Muscle layer of duodenum (tissue), 2 donors: ENCODE results near the gene NDUFV2.
A peak's percentile ranks its signal among the peaks of the same experiment; 100 is the strongest.

Source experiments
- H3K27ac ChIP-seq: one replicate; pipeline ENCODE4 v1.7.0; 2013; ENCODE audit warnings: mild to moderate bottlenecking, low read length
- H3K27me3 ChIP-seq: one replicate; pipeline ENCODE4 v1.7.0; 2013; ENCODE audit warnings: low read depth, mild to moderate bottlenecking, control low read depth, low read length
- H3K36me3 ChIP-seq, 2 donors: one replicate each; pipeline ENCODE4 v1.7.0; 2013; ENCODE audit warnings: low read length in 2 of 2, control low read depth in 1 of 2, mild to moderate bottlenecking in 1 of 2; ENCODE audit not compliant: insufficient read depth in 2 of 2, control insufficient read depth in 1 of 2
- H3K4me1 ChIP-seq, 2 donors: one replicate each; pipeline ENCODE4 v1.7.0; 2013; ENCODE audit warnings: low read length in 2 of 2, mild to moderate bottlenecking in 2 of 2, control low read depth in 1 of 2, moderate library complexity in 1 of 2; ENCODE audit not compliant: insufficient read depth in 2 of 2, control insufficient read depth in 1 of 2
- H3K4me3 ChIP-seq, 2 donors: one replicate each; pipeline ENCODE4 v1.7.0; 2013; ENCODE audit warnings: low read length in 2 of 2, low read depth in 1 of 2, mild to moderate bottlenecking in 1 of 2
- H3K9me3 ChIP-seq, 2 donors: one replicate each; pipeline ENCODE4 v1.7.0; 2013; ENCODE audit warnings: low read length in 2 of 2, control low read depth in 1 of 2, mild to moderate bottlenecking in 1 of 2; ENCODE audit not compliant: control insufficient read depth in 1 of 2
- donor health status: healthy.

NDUFV2 gene

DNA sequence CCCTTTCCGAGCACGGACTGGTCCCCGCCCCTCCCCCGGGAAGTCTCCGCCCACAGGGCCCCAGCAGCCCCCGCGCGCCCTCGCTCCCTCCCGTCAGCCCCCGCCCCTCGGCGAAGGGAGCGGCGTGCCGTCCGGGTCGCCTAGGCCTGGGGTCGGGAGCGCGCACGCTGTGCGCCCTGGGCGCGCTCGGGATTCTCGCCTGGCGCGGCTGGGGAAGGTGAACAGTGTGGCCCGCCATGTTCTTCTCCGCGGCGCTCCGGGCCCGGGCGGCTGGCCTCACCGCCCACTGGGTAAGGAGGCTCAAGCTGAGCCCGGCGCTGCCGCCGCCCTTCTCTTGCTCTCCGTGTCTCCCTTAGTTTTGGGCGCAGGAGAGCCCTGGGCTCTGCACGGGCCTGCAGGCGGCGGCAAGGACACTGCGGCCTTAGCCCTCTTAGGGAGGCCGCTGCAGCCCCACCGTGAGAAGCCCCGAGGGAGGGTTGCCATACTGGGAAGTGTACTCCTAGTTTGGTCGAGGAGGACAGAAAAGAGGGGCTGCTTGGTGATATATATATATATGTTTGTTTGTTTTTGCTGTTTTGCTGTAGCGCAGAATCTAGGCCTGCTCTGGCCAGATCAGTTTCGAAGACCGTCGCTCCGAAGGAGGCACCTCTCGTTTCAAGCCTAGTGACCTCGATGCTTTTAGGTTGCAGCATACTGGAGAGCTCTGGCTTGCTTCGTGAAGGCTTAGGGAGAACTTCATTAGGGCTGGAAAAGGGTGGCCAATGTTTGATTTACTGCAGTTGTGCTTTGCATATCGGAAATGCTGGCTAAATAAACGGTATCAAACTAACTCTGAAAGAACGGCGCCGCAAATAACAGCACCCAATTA is at the start of gene NDUFV2:
NDUFV2 (plus strand) TSS at position 192 of the 868 bp plus-strand sequence; CDS start at position 237, 45 bp downstream.
- H3K9me3 ChIP-seq: no peaks in the 10 kb centered on the region
- peaks cover 13 to 35% of the 10 kb centered on the region in 2 donors for H3K4me1 ChIP-seq

GRCh38 chr18:9053814-9054213 is 48.7 kb upstream of the NDUFV2 start:
- Histone ChIP-seq H3K27me3 (no peaks in the 10 kb centered on the region), H3K4me1 (peaks cover 0 to 6% of the 10 kb centered on the region in 2 donors), H3K27ac (no peak overlapping the region), H3K9me3 (peaks cover 0 to 5% of the 10 kb centered on the region in 2 donors), H3K4me3 (no peak overlapping the region), H3K36me3 (no peaks in the 10 kb centered on the region)

More for the DNA sequence above, at the start of gene NDUFV2:
- peak within 1 kb of the TSS; percentile 98 for H3K27ac ChIP-seq
- H3K4me3 ChIP-seq: peak within 1 kb of the TSS; percentile 84
- H3K36me3 ChIP-seq: no peaks in the 10 kb centered on the region
- H3K27me3 ChIP-seq: no peaks in the 10 kb centered on the region

DNA sequence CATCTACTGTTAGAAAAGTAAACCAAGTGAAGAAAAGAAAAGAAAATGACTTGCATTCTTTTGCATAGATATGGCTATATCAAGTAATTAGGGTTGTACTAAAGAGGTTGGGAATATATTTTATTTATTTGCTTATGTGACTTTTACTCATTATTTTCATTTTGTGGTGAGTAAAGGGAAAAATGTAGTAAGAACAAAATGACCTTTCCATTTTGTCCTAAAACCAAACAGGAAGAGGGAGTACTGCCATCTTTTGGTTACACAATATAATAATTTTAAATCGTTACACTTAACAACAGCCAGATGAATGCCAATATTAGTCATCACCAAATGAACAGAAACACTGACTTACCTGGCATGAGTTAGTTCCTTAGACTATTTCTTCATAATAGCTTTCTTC is 47.3 kb upstream of the NDUFV2 start:
- H3K27ac ChIP-seq: no peak overlapping the region
- peaks cover 0 to 6% of the 10 kb centered on the region in 2 donors for H3K4me1 ChIP-seq
- no peak overlapping the region for H3K4me3 ChIP-seq

GRCh38 chr18:9055626-9056025 is 46.9 kb upstream of the NDUFV2 start:
- Histone ChIP-seq H3K9me3 (no peaks in the 10 kb centered on the region), H3K27ac (peak overlapping the region; percentile 16), H3K27me3 (no peaks in the 10 kb centered on the region), H3K36me3 (no peaks in the 10 kb centered on the region), H3K4me1 (peaks cover 0 to 6% of the 10 kb centered on the region in 2 donors), H3K4me3 (no peak overlapping the region)

More for the DNA sequence above, 47.3 kb upstream of the NDUFV2 start:
- Histone ChIP-seq H3K9me3 (no peaks in the 10 kb centered on the region), H3K27me3 (no peaks in the 10 kb centered on the region), H3K36me3 (no peaks in the 10 kb centered on the region)

DNA sequence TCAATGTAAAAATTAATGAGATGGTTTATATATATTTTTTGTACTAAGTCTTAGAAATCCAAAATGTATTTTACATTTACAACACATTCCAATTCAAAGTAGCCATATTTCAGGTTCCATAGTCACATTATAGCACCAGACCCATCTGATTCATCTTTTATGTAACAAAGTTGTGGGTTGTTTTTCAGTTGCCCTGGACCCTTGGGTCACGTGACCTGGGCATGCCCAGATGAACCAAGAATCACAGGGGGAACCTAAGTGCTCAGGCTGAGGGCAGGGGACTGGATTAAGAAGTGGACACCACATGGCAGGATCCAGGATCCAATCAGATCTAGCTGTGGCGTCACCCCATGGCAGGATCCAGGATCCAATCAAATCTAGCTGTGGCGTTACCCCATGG is 44.9 kb upstream of the NDUFV2 start:
- H3K27ac ChIP-seq: no peak overlapping the region
- H3K4me1 ChIP-seq: peaks cover 0 to 6% of the 10 kb centered on the region in 2 donors
- H3K4me3 ChIP-seq: no peak overlapping the region
- no peaks in the 10 kb centered on the region for H3K36me3 ChIP-seq
- no peaks in the 10 kb centered on the region for H3K27me3 ChIP-seq
- no peaks in the 10 kb centered on the region for H3K9me3 ChIP-seq

- Histone ChIP-seq H3K27ac (no peak overlapping the region), H3K36me3 (no peaks in the 10 kb centered on the region), H3K4me1 (peaks cover 0 to 6% of the 10 kb centered on the region in 2 donors), H3K9me3 (no peaks in the 10 kb centered on the region), H3K4me3 (no peak overlapping the region), H3K27me3 (no peaks in the 10 kb centered on the region)
Measured at GRCh38 chr18:9058406-9058805, 44.1 kb upstream of the NDUFV2 start.

GRCh38 chr18:9062418-9062751 is 40.1 kb upstream of the NDUFV2 start:
- no peaks in the 10 kb centered on the region for H3K4me1 ChIP-seq
- H3K36me3 ChIP-seq: no peaks in the 10 kb centered on the region
- no peak overlapping the region for H3K4me3 ChIP-seq
- H3K27ac ChIP-seq: no peak overlapping the region
- no peaks in the 10 kb centered on the region for H3K27me3 ChIP-seq
- no peaks in the 10 kb centered on the region for H3K9me3 ChIP-seq

DNA sequence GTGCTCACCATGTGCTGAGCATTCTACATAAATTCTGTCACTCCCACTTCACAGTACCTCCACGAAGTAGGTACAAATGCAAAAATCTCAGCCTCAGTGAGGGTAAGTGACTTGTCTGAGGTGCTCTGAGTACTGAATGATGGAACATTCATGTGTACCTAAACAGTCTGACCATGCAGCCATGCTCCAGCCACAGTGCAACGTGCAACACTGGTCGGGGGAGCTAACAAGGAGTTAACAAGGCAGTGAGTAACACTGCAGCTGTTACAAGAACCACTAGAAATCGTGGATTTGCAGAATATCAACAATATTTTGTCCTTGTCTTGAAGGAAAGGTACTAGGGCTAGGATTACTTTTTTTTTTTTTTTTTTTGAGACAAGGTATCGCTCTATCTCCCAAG is 36.6 kb upstream of the NDUFV2 start:
- Histone ChIP-seq H3K4me3 (no peak overlapping the region), H3K9me3 (no peaks in the 10 kb centered on the region), H3K36me3 (no peaks in the 10 kb centered on the region), H3K27me3 (no peaks in the 10 kb centered on the region), H3K27ac (no peak overlapping the region), H3K4me1 (no peaks in the 10 kb centered on the region)

GRCh38 chr18:9066358-9066757 is 36.1 kb upstream of the NDUFV2 start:
- Histone ChIP-seq H3K4me1 (no peaks in the 10 kb centered on the region), H3K27ac (no peak overlapping the region), H3K27me3 (no peaks in the 10 kb centered on the region), H3K9me3 (no peaks in the 10 kb centered on the region), H3K36me3 (no peaks in the 10 kb centered on the region), H3K4me3 (no peak overlapping the region)

DNA sequence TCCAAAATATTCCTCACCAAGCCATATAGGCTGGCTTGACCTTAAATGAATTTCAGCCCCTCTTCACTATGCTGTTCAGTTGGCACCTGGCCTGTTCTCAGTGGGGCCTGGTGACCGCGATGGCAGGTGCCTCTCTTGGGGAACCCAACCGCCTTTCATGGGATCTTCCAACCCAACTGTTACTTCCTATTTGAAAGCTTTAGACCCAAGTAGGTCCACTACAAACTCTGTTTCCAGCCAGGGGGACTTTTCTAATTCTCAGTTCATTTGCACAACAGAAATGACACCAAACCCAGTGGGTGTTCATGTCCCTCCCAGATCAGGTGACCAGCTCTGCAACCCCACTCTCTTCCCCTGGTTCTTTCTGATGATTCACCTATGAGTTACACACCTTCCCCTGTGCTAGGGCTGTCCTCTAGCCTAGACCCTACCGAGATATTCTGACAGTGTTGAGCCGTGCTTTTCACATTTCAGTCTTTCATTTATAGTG is 35.6 kb upstream of the NDUFV2 start:
- Histone ChIP-seq H3K4me3 (no peak overlapping the region), H3K36me3 (no peaks in the 10 kb centered on the region), H3K27ac (no peak overlapping the region), H3K9me3 (no peaks in the 10 kb centered on the region), H3K27me3 (no peaks in the 10 kb centered on the region), H3K4me1 (no peaks in the 10 kb centered on the region)

GRCh38 chr18:9067823-9068222 is 34.7 kb upstream of the NDUFV2 start:
- H3K4me1 ChIP-seq: no peaks in the 10 kb centered on the region
- H3K4me3 ChIP-seq: no peak overlapping the region
- no peaks in the 10 kb centered on the region for H3K9me3 ChIP-seq
- H3K36me3 ChIP-seq: no peaks in the 10 kb centered on the region
- no peaks in the 10 kb centered on the region for H3K27me3 ChIP-seq
- no peak overlapping the region for H3K27ac ChIP-seq

GRCh38 chr18:9068346-9068745 is 34.2 kb upstream of the NDUFV2 start:
- Histone ChIP-seq H3K36me3 (no peaks in the 10 kb centered on the region), H3K4me3 (no peak overlapping the region), H3K9me3 (no peaks in the 10 kb centered on the region), H3K27me3 (no peaks in the 10 kb centered on the region), H3K4me1 (no peaks in the 10 kb centered on the region), H3K27ac (no peak overlapping the region)
